A172 (cell line): ENCODE results near the gene SLC44A4. TPM values are rescaled to one million over a fixed set of nuclear protein-coding genes. Genes with fewer than 3 reads are reported as not detected.

Experiments used
- total RNA-seq: library from RNA; depleted of rRNA; stranded (reverse); fragments of >200 nt; shearing (Covaris generic); gene quantifications from 2 replicates; pipeline ENCODE4 v1.2.3, GENCODE V29; 2014; rRNA removed

The SLC44A4 gene
- total RNA-seq, 1 experiment from 2014 or later, result not detected

Other genes with a start within 250 kb of the SLC44A4 start
- gene BAG6, start 226.3 kb downstream of the SLC44A4 start, total RNA-seq, result 176 and 186 TPM in 2 replicates
- 2.0 and 4.2 TPM in 2 replicates for gene APOM, start 223.1 kb downstream of the SLC44A4 start, total RNA-seq
- 15.9 and 22.0 TPM in 2 replicates for gene C6orf47, start 218.2 kb downstream of the SLC44A4 start, total RNA-seq
- gene GPANK1, start 214.0 kb downstream of the SLC44A4 start, total RNA-seq, result 9.5 and 13.2 TPM in 2 replicates
- gene CSNK2B, start 212.9 kb downstream of the SLC44A4 start, total RNA-seq, result 263 and 282 TPM in 2 replicates
- gene LY6G5B, start 209.0 kb downstream of the SLC44A4 start, total RNA-seq, result 1.2 and 2.0 TPM in 2 replicates
- gene LY6G5C, start 197.9 kb downstream of the SLC44A4 start, total RNA-seq, result not detected in 2 replicates
- gene ABHD16A, start 175.7 kb downstream of the SLC44A4 start, total RNA-seq, result 38.5 and 40.9 TPM in 2 replicates
- not detected in 2 replicates for gene LY6G6F, start 172.1 kb downstream of the SLC44A4 start, total RNA-seq
- not detected in 2 replicates for gene LY6G6D, start 163.6 kb downstream of the SLC44A4 start, total RNA-seq
- gene LY6G6C, start 157.3 kb downstream of the SLC44A4 start, total RNA-seq, result not detected in 2 replicates
- gene MPIG6B, start 155.6 kb downstream of the SLC44A4 start, total RNA-seq, result not detected in 2 replicates
- gene DDAH2, start 149.7 kb downstream of the SLC44A4 start, total RNA-seq, result 134 and 166 TPM in 2 replicates
- 927 and 1,153 TPM in 2 replicates for gene CLIC1, start 142.5 kb downstream of the SLC44A4 start, total RNA-seq
- gene MSH5, start 139.0 kb downstream of the SLC44A4 start, total RNA-seq, result 3.2 and 6.1 TPM in 2 replicates
- 1.1 and 3.0 TPM in 2 replicates for gene SAPCD1, start 116.3 kb downstream of the SLC44A4 start, total RNA-seq
- 0.60 and 3.2 TPM in 2 replicates for gene VWA7, start 101.7 kb downstream of the SLC44A4 start, total RNA-seq
- 56.0 and 58.8 TPM in 2 replicates for gene VARS1, start 83.2 kb downstream of the SLC44A4 start, total RNA-seq
- gene LSM2, start 72.0 kb downstream of the SLC44A4 start, total RNA-seq, result 80.4 and 88.0 TPM in 2 replicates
- 1.4 and 3.0 TPM in 2 replicates for gene HSPA1L, start 63.7 kb downstream of the SLC44A4 start, total RNA-seq
- gene HSPA1A, start 63.5 kb downstream of the SLC44A4 start, total RNA-seq, result 1.2 and 4.1 TPM in 2 replicates
- gene HSPA1B, start 51.3 kb downstream of the SLC44A4 start, total RNA-seq, result 312 and 358 TPM in 2 replicates
- 101 and 107 TPM in 2 replicates for gene NEU1, start 16.2 kb downstream of the SLC44A4 start, total RNA-seq
- gene EHMT2, start 18.7 kb upstream of the SLC44A4 start, total RNA-seq, result 75.5 and 85.7 TPM in 2 replicates
- 1.3 and 4.1 TPM in 2 replicates for gene ZBTB12, start 23.1 kb upstream of the SLC44A4 start, total RNA-seq
- gene C2, start 48.7 kb upstream of the SLC44A4 start, total RNA-seq, result 0.69 TPM in 1 of 2 replicates, not detected in the other
- gene CFB, start 67.1 kb upstream of the SLC44A4 start, total RNA-seq, result 3.7 and 4.0 TPM in 2 replicates
- gene NELFE, start 80.0 kb upstream of the SLC44A4 start, total RNA-seq, result 92.1 and 117 TPM in 2 replicates
- 26.0 and 29.9 TPM in 2 replicates for gene SKIC2, start 80.2 kb upstream of the SLC44A4 start, total RNA-seq
- gene DXO, start 93.1 kb upstream of the SLC44A4 start, total RNA-seq, result 16.4 and 17.9 TPM in 2 replicates
- 1.2 and 1.6 TPM in 2 replicates for gene C4A, start 103.1 kb upstream of the SLC44A4 start, total RNA-seq
- 0.62 and 2.5 TPM in 2 replicates for gene C4B, start 135.8 kb upstream of the SLC44A4 start, total RNA-seq
- gene CYP21A2, start 159.4 kb upstream of the SLC44A4 start, total RNA-seq, result 0.05 TPM in 1 of 2 replicates, not detected in the other
- 45.0 and 45.7 TPM in 2 replicates for gene TNXB, start 230.3 kb upstream of the SLC44A4 start, total RNA-seq
- 19.9 and 22.2 TPM in 2 replicates for gene ATF6B, start 249.2 kb upstream of the SLC44A4 start, total RNA-seq